Measurements from ENCODE around the gene IL16.
"Not testable (repeated sequence)": the region's sequence is repeated elsewhere in the genome, so short reads cannot be mapped to it uniquely, and the experiment has no call there.

IL16 gene

GRCh38 chr15:81157939-81158223, 38.8 kb upstream of the IL16 start:
- H3K27me3 ChIP-seq (ENCODE audit: insufficient read depth, poor library complexity, severe bottlenecking): no peaks in the 10 kb centered on the region
- H3K27ac ChIP-seq (replicated peaks): no peak overlapping the region
- no peak for DNase-seq (ENCODE audit: low read depth in 1 of 2, low spot score in 1 of 2)
- TF ChIP-seq GABPA (IDR thresholded peaks at IDR 0.05; ENCODE audit: low read depth) (no peak), REST (IDR thresholded peaks at IDR 0.05; ENCODE audit: insufficient replicate concordance, low read depth) (no peak), POLR2AphosphoS5 (IDR thresholded peaks at IDR 0.05; ENCODE audit: low read depth) (no peak), SPI1 (IDR thresholded peaks at IDR 0.05; ENCODE audit: borderline replicate concordance, low read depth) (no peak), CTCF (IDR thresholded peaks at IDR 0.05; ENCODE audit: insufficient read depth, low read length) (no peak)
- H3K4me3 ChIP-seq (replicated peaks; ENCODE audit: insufficient read depth, low read length): no peak overlapping the region

- not testable (repeated sequence) for H3K27me3 ChIP-seq (ENCODE audit: insufficient read depth, poor library complexity, severe bottlenecking); DNase-seq (ENCODE audit: low read depth in 1 of 2, low spot score in 1 of 2); H3K27ac ChIP-seq (replicated peaks); H3K4me3 ChIP-seq (replicated peaks; ENCODE audit: insufficient read depth, low read length)
Observed at GRCh38 chr15:81158561-81158960, 38.1 kb upstream of the IL16 start.

GRCh38 chr15:81160312-81161159, 36.1 kb upstream of the IL16 start:
- no peaks in the 10 kb centered on the region for H3K27me3 ChIP-seq (ENCODE audit: insufficient read depth, poor library complexity, severe bottlenecking)
- DNase-seq (ENCODE audit: low read depth in 1 of 2, low spot score in 1 of 2): no peak
- H3K4me3 ChIP-seq (replicated peaks; ENCODE audit: insufficient read depth, low read length): no peak overlapping the region
- TF ChIP-seq REST (IDR thresholded peaks at IDR 0.05; ENCODE audit: insufficient replicate concordance, low read depth) (no peak), SPI1 (IDR thresholded peaks at IDR 0.05; ENCODE audit: borderline replicate concordance, low read depth) (no peak), GABPA (IDR thresholded peaks at IDR 0.05; ENCODE audit: low read depth) (no peak), CTCF (IDR thresholded peaks at IDR 0.05; ENCODE audit: insufficient read depth, low read length) (no peak), POLR2AphosphoS5 (IDR thresholded peaks at IDR 0.05; ENCODE audit: low read depth) (no peak)
- H3K27ac ChIP-seq (replicated peaks): no peak overlapping the region

- no peak for TF ChIP-seq POLR2AphosphoS5 (IDR thresholded peaks at IDR 0.05; ENCODE audit: low read depth)
- TF ChIP-seq REST (IDR thresholded peaks at IDR 0.05; ENCODE audit: insufficient replicate concordance, low read depth): no peak
- TF ChIP-seq CTCF (IDR thresholded peaks at IDR 0.05; ENCODE audit: insufficient read depth, low read length): no peak
- no peak for TF ChIP-seq GABPA (IDR thresholded peaks at IDR 0.05; ENCODE audit: low read depth)
- no peak for TF ChIP-seq SPI1 (IDR thresholded peaks at IDR 0.05; ENCODE audit: borderline replicate concordance, low read depth)
- no peak for DNase-seq (ENCODE audit: low read depth in 1 of 2, low spot score in 1 of 2)
Observed at GRCh38 chr15:81161160-81161673, 35.5 kb upstream of the IL16 start.

More at GRCh38 chr15:81161160-81161673, 35.5 kb upstream of the IL16 start:
- Histone ChIP-seq H3K27ac (replicated peaks) (no peak overlapping the region), H3K27me3 (ENCODE audit: insufficient read depth, poor library complexity, severe bottlenecking) (no peaks in the 10 kb centered on the region), H3K4me3 (replicated peaks; ENCODE audit: insufficient read depth, low read length) (no peak overlapping the region)

Measured in HL-60 (cell line).